IPS-18a (cell line): ENCODE data around the gene FHIT.

Experiments used
- H3K27ac ChIP-seq: one replicate; pipeline ENCODE4 v1.5.1; 2013; ENCODE audit warnings: low read length
- H3K27me3 ChIP-seq: one replicate; pipeline ENCODE4 v1.6.1; 2013; ENCODE audit warnings: mild to moderate bottlenecking, low read length; ENCODE audit not compliant: control insufficient read depth, insufficient read depth
- H3K36me3 ChIP-seq: one replicate; pipeline ENCODE4 v1.6.1; 2013; ENCODE audit warnings: low read depth, low read length; ENCODE audit not compliant: control insufficient read depth
- H3K4me1 ChIP-seq: one replicate; pipeline ENCODE4 v1.6.1; 2013; ENCODE audit warnings: low read depth, low read length; ENCODE audit not compliant: control insufficient read depth
- H3K4me3 ChIP-seq: one replicate; pipeline ENCODE4 v1.5.1; 2013; ENCODE audit warnings: low read length
- H3K9ac ChIP-seq: one replicate; pipeline ENCODE4 v1.6.1; 2013; ENCODE audit warnings: mild to moderate bottlenecking, low read length, moderate library complexity
- H3K9me3 ChIP-seq: one replicate; pipeline ENCODE4 v1.6.1; 2013; ENCODE audit warnings: low read depth, low read length; ENCODE audit not compliant: control insufficient read depth

Gene FHIT

GRCh38 chr3:61257148-61257547 is 5.9 kb upstream of the FHIT start:
- Histone ChIP-seq H3K27ac (no peak overlapping the region), H3K9me3 (no peaks in the 10 kb centered on the region), H3K4me3 (no peak overlapping the region), H3K4me1 (no peaks in the 10 kb centered on the region), H3K9ac (no peak overlapping the region), H3K36me3 (no peaks in the 10 kb centered on the region), H3K27me3 (no peaks in the 10 kb centered on the region)

- H3K27ac ChIP-seq, result no peak overlapping the region
- H3K4me3 ChIP-seq, result no peak overlapping the region
- no peaks in the 10 kb centered on the region for H3K27me3 ChIP-seq
- no peak overlapping the region for H3K9ac ChIP-seq
- H3K4me1 ChIP-seq, result peaks cover 7% of the 10 kb centered on the region
- H3K36me3 ChIP-seq, result no peaks in the 10 kb centered on the region
- H3K9me3 ChIP-seq, result no peaks in the 10 kb centered on the region
These were observed 2.5 kb upstream of the FHIT start for GRCh38 chr3:61253756-61254155.

- Histone ChIP-seq H3K9ac (no peak overlapping the region), H3K4me3 (no peak overlapping the region), H3K36me3 (no peaks in the 10 kb centered on the region), H3K27ac (no peak overlapping the region), H3K9me3 (no peaks in the 10 kb centered on the region), H3K27me3 (no peaks in the 10 kb centered on the region), H3K4me1 (peaks cover 7% of the 10 kb centered on the region)
These were observed 1.6 kb upstream of the FHIT start for GRCh38 chr3:61252836-61253235.

- no peak overlapping the region for H3K27ac ChIP-seq
- H3K27me3 ChIP-seq, result no peaks in the 10 kb centered on the region
- H3K4me3 ChIP-seq, result peak overlapping the region; percentile 66
- H3K4me1 ChIP-seq, result peaks cover 7% of the 10 kb centered on the region
- no peaks in the 10 kb centered on the region for H3K9me3 ChIP-seq
- no peak overlapping the region for H3K9ac ChIP-seq
- no peaks in the 10 kb centered on the region for H3K36me3 ChIP-seq
These were observed 473 bp downstream of the FHIT start for GRCh38 chr3:61250784-61251173.

GRCh38 chr3:61248496-61248895 is 2.8 kb downstream of the FHIT start:
- no peak overlapping the region for H3K9ac ChIP-seq
- no peaks in the 10 kb centered on the region for H3K9me3 ChIP-seq
- H3K4me3 ChIP-seq, result no peak overlapping the region
- H3K36me3 ChIP-seq, result no peaks in the 10 kb centered on the region
- peaks cover 7% of the 10 kb centered on the region for H3K4me1 ChIP-seq
- H3K27me3 ChIP-seq, result no peaks in the 10 kb centered on the region
- H3K27ac ChIP-seq, result no peak overlapping the region

- no peak overlapping the region for H3K9ac ChIP-seq
- H3K27ac ChIP-seq, result no peak overlapping the region
- H3K36me3 ChIP-seq, result no peaks in the 10 kb centered on the region
- no peaks in the 10 kb centered on the region for H3K27me3 ChIP-seq
- peaks cover 16% of the 10 kb centered on the region for H3K4me1 ChIP-seq
- H3K9me3 ChIP-seq, result no peaks in the 10 kb centered on the region
- H3K4me3 ChIP-seq, result no peak overlapping the region
These were observed 4.1 kb downstream of the FHIT start for GRCh38 chr3:61247191-61247590.

GRCh38 chr3:61239871-61240270 is 11.4 kb downstream of the FHIT start:
- H3K36me3 ChIP-seq, result no peaks in the 10 kb centered on the region
- H3K27ac ChIP-seq, result no peak overlapping the region
- H3K4me3 ChIP-seq, result no peak overlapping the region
- H3K4me1 ChIP-seq, result peaks cover 28% of the 10 kb centered on the region
- H3K27me3 ChIP-seq, result no peaks in the 10 kb centered on the region
- no peaks in the 10 kb centered on the region for H3K9me3 ChIP-seq
- H3K9ac ChIP-seq, result no peak overlapping the region

- Histone ChIP-seq H3K36me3 (no peaks in the 10 kb centered on the region), H3K4me3 (no peak overlapping the region), H3K27ac (no peak overlapping the region)
These were observed 13.4 kb downstream of the FHIT start for GRCh38 chr3:61237858-61238257.

GRCh38 chr3:61236556-61236955 is 14.7 kb downstream of the FHIT start:
- H3K9ac ChIP-seq, result no peak overlapping the region
- peaks cover 12% of the 10 kb centered on the region for H3K4me1 ChIP-seq
- H3K4me3 ChIP-seq, result no peak overlapping the region
- H3K27me3 ChIP-seq, result no peaks in the 10 kb centered on the region
- H3K36me3 ChIP-seq, result no peaks in the 10 kb centered on the region
- no peaks in the 10 kb centered on the region for H3K9me3 ChIP-seq
- no peak overlapping the region for H3K27ac ChIP-seq

More at GRCh38 chr3:61237858-61238257, 13.4 kb downstream of the FHIT start:
- Histone ChIP-seq H3K27me3 (no peaks in the 10 kb centered on the region), H3K4me1 (peaks cover 25% of the 10 kb centered on the region), H3K9me3 (no peaks in the 10 kb centered on the region), H3K9ac (no peak overlapping the region)

- H3K27ac ChIP-seq, result no peak overlapping the region
- no peak overlapping the region for H3K4me3 ChIP-seq
- H3K27me3 ChIP-seq, result no peaks in the 10 kb centered on the region
- H3K36me3 ChIP-seq, result no peaks in the 10 kb centered on the region
- H3K9ac ChIP-seq, result no peak overlapping the region
- H3K4me1 ChIP-seq, result no peaks in the 10 kb centered on the region
- no peaks in the 10 kb centered on the region for H3K9me3 ChIP-seq
These were observed 17.5 kb downstream of the FHIT start for GRCh38 chr3:61233746-61234145.

- H3K9me3 ChIP-seq, result no peaks in the 10 kb centered on the region
- H3K27me3 ChIP-seq, result no peaks in the 10 kb centered on the region
- no peak overlapping the region for H3K9ac ChIP-seq
- no peaks in the 10 kb centered on the region for H3K36me3 ChIP-seq
- H3K27ac ChIP-seq, result no peak overlapping the region
- no peak overlapping the region for H3K4me3 ChIP-seq
- no peaks in the 10 kb centered on the region for H3K4me1 ChIP-seq
These were observed 19.6 kb downstream of the FHIT start for GRCh38 chr3:61231693-61232092.

GRCh38 chr3:61227799-61228198 is 23.5 kb downstream of the FHIT start:
- H3K4me1 ChIP-seq, result no peaks in the 10 kb centered on the region
- H3K9me3 ChIP-seq, result no peaks in the 10 kb centered on the region
- H3K27ac ChIP-seq, result no peak overlapping the region
- H3K36me3 ChIP-seq, result no peaks in the 10 kb centered on the region
- H3K27me3 ChIP-seq, result no peaks in the 10 kb centered on the region
- no peak overlapping the region for H3K9ac ChIP-seq
- no peak overlapping the region for H3K4me3 ChIP-seq
